Smooth muscle cell (in vitro differentiated cells): ENCODE results near the gene FKBP10. TPM values are rescaled to one million over a fixed set of nuclear protein-coding genes. Genes with fewer than 3 reads are reported as not detected.

ENCODE experiments used
- DNase-seq: peaks from one replicate; lab custom pipeline; 2025; ENCODE audit not compliant: unreplicated experiment; lab: John Stamatoyannopoulos, UW
- H2AFZ ChIP-seq: fragments of 200-600 bp; sonication (generic); 2 replicates; pipeline ENCODE4 v1.6.0; 2016; ENCODE audit warnings: antibody characterized with exemption, low read depth, mild to moderate bottlenecking
- H3F3A ChIP-seq: fragments of 200-600 bp; sonication (generic); 2 replicates; pipeline ENCODE4 v1.6.0; 2017; ENCODE audit warnings: antibody characterized with exemption, low read depth
- H3K27ac ChIP-seq: fragments of 200-600 bp; sonication (generic); 2 replicates; pipeline ENCODE4 v1.5.1; 2016; ENCODE audit warnings: low read depth, mild to moderate bottlenecking
- H3K27me3 ChIP-seq: fragments of 200-600 bp; sonication (generic); 2 replicates; pipeline ENCODE4 v1.6.1; 2016; ENCODE audit warnings: low read depth, mild to moderate bottlenecking
- H3K36me3 ChIP-seq: fragments of 200-600 bp; sonication (generic); 2 replicates; pipeline ENCODE4 v1.5.1; 2016; ENCODE audit warnings: low read depth
- H3K4me1 ChIP-seq: fragments of 200-600 bp; sonication (generic); 2 replicates; pipeline ENCODE4 v1.5.1; 2016; ENCODE audit warnings: low read depth
- H3K4me2 ChIP-seq: fragments of 200-600 bp; sonication (generic); 2 replicates; pipeline ENCODE4 v1.6.0; 2016; ENCODE audit warnings: mild to moderate bottlenecking
- H3K4me3 ChIP-seq: fragments of 200-600 bp; sonication (generic); 2 replicates; pipeline ENCODE4 v1.5.1; 2016; ENCODE audit warnings: mild to moderate bottlenecking
- H3K79me2 ChIP-seq: fragments of 200-600 bp; sonication (generic); 2 replicates; pipeline ENCODE4 v1.6.0; 2016; ENCODE audit warnings: low read depth, mild to moderate bottlenecking
- H3K9ac ChIP-seq: fragments of 200-600 bp; sonication (generic); 2 replicates; pipeline ENCODE4 v1.6.0; 2016; ENCODE audit warnings: low read depth
- H3K9me3 ChIP-seq: fragments of 200-600 bp; sonication (generic); replicated peaks from 2 replicates; pipeline ENCODE4 v1.5.1; 2016; ENCODE audit warnings: low read depth
- H4K20me1 ChIP-seq: fragments of 200-600 bp; sonication (generic); 2 replicates; pipeline ENCODE4 v1.6.0; 2016; ENCODE audit warnings: low read depth
- CTCF ChIP-seq: fragments of 200-600 bp; sonication (generic); IDR thresholded peaks from 2 replicates; pipeline ENCODE4 v1.5.1; 2017; ENCODE audit warnings: borderline replicate concordance, mild to moderate bottlenecking, antibody characterized with exemption; ENCODE audit not compliant: insufficient read depth, poor library complexity, severe bottlenecking
- WGBS: methylation state at CpG from one replicate; pipeline ENCODE4 v1.1.7; 2016; ENCODE audit warnings: low lambda C conversion rate; 5-methylcytosine and 5-hydroxymethylcytosine counted together
- polyA plus RNA-seq: library from polyadenylated mRNA; unstranded; fragments of >200 nt; fragmentation: Nextera tagmentation; extraction: Ambion mirVana; gene quantifications from 2 replicates; pipeline ENCODE4 v1.2.1, GENCODE V29; 2016
- total RNA-seq: library from RNA; depleted of rRNA; stranded (reverse); fragments of >200 nt; gene quantifications from 2 replicates; pipeline ENCODE4 v1.2.3, GENCODE V29; 2014

Gene FKBP10
- total and polyA plus RNA-seq, 2 experiments from 2014 or later: 289 to 603 TPM

- Histone ChIP-seq H3K4me2 (no peak overlapping the region), H3K9ac (no peak overlapping the region), H4K20me1 (peaks cover 64% of the 10 kb centered on the region), H2AFZ (no peak overlapping the region), H3F3A (peaks cover 6% of the 10 kb centered on the region), H3K36me3 (no peaks in the 10 kb centered on the region), H3K27me3 (no peaks in the 10 kb centered on the region), H3K4me3 (no peak overlapping the region), H3K4me1 (no peaks in the 10 kb centered on the region), H3K9me3 (no peaks in the 10 kb centered on the region), H3K79me2 (no peaks in the 10 kb centered on the region), H3K27ac (no peak overlapping the region)
- TF ChIP-seq CTCF: no peak
- DNase-seq: no peak
- 97% methylated on average over 12 of the region's 12 CpGs for WGBS
Measured at GRCh38 chr17:41822216-41823140, 9.7 kb downstream of the FKBP10 start.

GRCh38 chr17:41823141-41823524 lies 10.3 kb downstream of the FKBP10 start:
- Histone ChIP-seq H3F3A (peaks cover 6% of the 10 kb centered on the region), H3K9me3 (no peaks in the 10 kb centered on the region), H2AFZ (no peak overlapping the region), H3K27ac (no peak overlapping the region), H3K36me3 (no peaks in the 10 kb centered on the region), H3K9ac (no peak overlapping the region), H3K27me3 (no peaks in the 10 kb centered on the region), H4K20me1 (peaks cover 57% of the 10 kb centered on the region), H3K79me2 (no peaks in the 10 kb centered on the region), H3K4me1 (no peaks in the 10 kb centered on the region), H3K4me3 (no peak overlapping the region), H3K4me2 (no peak overlapping the region)
- no peak for TF ChIP-seq CTCF
- WGBS: 94% methylated on average over 1 of the region's 1 CpG
- no peak for DNase-seq

GRCh38 chr17:41823580-41823979 lies 10.8 kb downstream of the FKBP10 start:
- Histone ChIP-seq H3K36me3 (no peaks in the 10 kb centered on the region), H3K4me3 (no peak overlapping the region), H3K27ac (no peak overlapping the region), H3K79me2 (no peaks in the 10 kb centered on the region), H3K4me1 (no peaks in the 10 kb centered on the region), H3K4me2 (no peak overlapping the region), H3K9me3 (no peaks in the 10 kb centered on the region), H3K27me3 (no peaks in the 10 kb centered on the region), H2AFZ (no peak overlapping the region), H3K9ac (no peak overlapping the region), H3F3A (peaks cover 6% of the 10 kb centered on the region), H4K20me1 (peaks cover 53% of the 10 kb centered on the region)
- TF ChIP-seq CTCF: no peak
- no peak for DNase-seq
- WGBS: 93% methylated on average over 7 of the region's 7 CpGs
